ENCODE results near the gene DCAF17.

Gene DCAF17

DNA sequence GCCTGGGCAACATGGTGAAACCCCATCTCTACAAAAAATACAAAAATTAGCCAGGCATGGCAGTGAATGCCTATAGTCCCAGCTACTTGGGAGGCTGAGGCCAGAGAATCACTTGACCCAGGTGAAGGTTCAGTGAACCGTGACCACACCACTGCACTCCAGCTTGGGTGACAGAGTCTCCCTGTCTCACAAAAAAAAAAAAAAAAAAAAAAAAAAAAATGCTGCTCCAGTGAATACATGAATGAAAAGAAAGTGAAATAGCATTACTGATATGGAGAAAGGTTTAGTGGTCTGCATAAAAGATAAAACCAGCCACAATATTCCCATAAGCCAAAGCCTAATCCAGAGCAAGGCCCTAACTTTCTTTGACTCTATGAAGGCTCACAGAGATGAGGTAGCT is 44.7 kb upstream of the DCAF17 start:
- Histone ChIP-seq H4K91ac (ENCODE audit: low read length) (no peak overlapping the region), H2BK5ac (ENCODE audit: low read depth, low read length, poor library complexity, severe bottlenecking) (no peak overlapping the region), H3K9me3 (ENCODE audit: control insufficient read depth, low read length) (no peaks in the 10 kb centered on the region), H3K79me1 (replicated peaks; ENCODE audit: low read length, poor library complexity, severe bottlenecking) (peaks cover 6% of the 10 kb centered on the region), H3K14ac (ENCODE audit: low read length in 2 of 2) (no peak overlapping the region), H3K4me2 (ENCODE audit: low read length, poor library complexity, severe bottlenecking) (no peak overlapping the region), H3K27ac (ENCODE audit: low read length, poor library complexity, severe bottlenecking) (no peak overlapping the region), H2BK12ac (ENCODE audit: low read length in 2 of 2) (no peak overlapping the region), H4K8ac (ENCODE audit: low read length) (no peak overlapping the region), H3K9ac (ENCODE audit: low read length) (no peak overlapping the region), H2BK120ac (ENCODE audit: low read depth, low read length) (no peak overlapping the region), H3K27me3 (ENCODE audit: control insufficient read depth in 1 of 2, insufficient read depth in 1 of 2, low read length in 2 of 2) (no peaks in the 10 kb centered on the region), H2BK15ac (ENCODE audit: low read depth, poor library complexity, severe bottlenecking) (no peak overlapping the region), H3K18ac (ENCODE audit: low read depth in 1 of 2, low read length in 2 of 2) (no peak overlapping the region), H2AFZ (ENCODE audit: low read depth, low read length) (no peak overlapping the region), H3K4me1 (ENCODE audit: control insufficient read depth, insufficient read depth, low read depth, low read length) (peaks cover 7% of the 10 kb centered on the region), H2AK5ac (ENCODE audit: low read length, severe bottlenecking) (no peak overlapping the region), H3K4ac (ENCODE audit: low read depth in 1 of 2, low read length in 2 of 2) (no peak overlapping the region), H3K36me3 (ENCODE audit: control insufficient read depth in 1 of 2, insufficient read depth in 2 of 2, low read depth in 1 of 2, low read length in 2 of 2) (peaks cover 0 to 8% of the 10 kb centered on the region in 2 experiments), H3K23ac (ENCODE audit: low read length in 2 of 2) (no peak overlapping the region), H3K4me3 (ENCODE audit: insufficient read depth in 1 of 2, low read depth in 1 of 2, low read length in 2 of 2) (no peak overlapping the region)
- no peak for DNase-seq
- WGBS: 100% methylated on average over 1 of the region's 1 CpG

DNA sequence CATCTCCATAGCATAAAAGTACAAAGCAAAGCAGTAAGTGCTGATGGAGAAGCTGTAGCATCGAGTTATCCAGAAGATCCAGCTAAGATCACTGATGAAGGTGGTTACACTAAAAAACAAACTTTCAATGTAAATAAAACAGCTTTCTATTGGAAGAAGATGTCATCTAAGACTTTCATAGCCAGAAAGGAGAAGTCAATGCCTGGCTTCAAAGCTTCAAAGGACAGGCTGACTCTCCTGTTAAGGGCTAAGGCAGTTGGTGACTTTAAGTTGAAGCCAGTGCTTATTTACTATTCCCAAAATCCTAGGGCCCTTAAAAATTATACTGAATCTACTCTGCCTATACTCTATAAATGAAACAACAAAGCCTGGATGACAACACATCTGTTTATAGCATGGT is 44.2 kb upstream of the DCAF17 start:
- no peak overlapping the region for H2BK5ac ChIP-seq (ENCODE audit: low read depth, low read length, poor library complexity, severe bottlenecking)
- no peak overlapping the region for H2BK15ac ChIP-seq (ENCODE audit: low read depth, poor library complexity, severe bottlenecking)
- no peak overlapping the region for H2BK120ac ChIP-seq (ENCODE audit: low read depth, low read length)
- H3K27me3 ChIP-seq (ENCODE audit: control insufficient read depth in 1 of 2, insufficient read depth in 1 of 2, low read length in 2 of 2): no peaks in the 10 kb centered on the region
- peaks cover 7% of the 10 kb centered on the region for H3K4me1 ChIP-seq (ENCODE audit: control insufficient read depth, insufficient read depth, low read depth, low read length)
- H2BK12ac ChIP-seq (ENCODE audit: low read length in 2 of 2): no peak overlapping the region
- no peak overlapping the region for H4K91ac ChIP-seq (ENCODE audit: low read length)
- no peak for DNase-seq
- H3K23ac ChIP-seq (ENCODE audit: low read length in 2 of 2): no peak overlapping the region
- H3K4ac ChIP-seq (ENCODE audit: low read depth in 1 of 2, low read length in 2 of 2): no peak overlapping the region
- no peak overlapping the region for H2AK5ac ChIP-seq (ENCODE audit: low read length, severe bottlenecking)
- H3K14ac ChIP-seq (ENCODE audit: low read length in 2 of 2): no peak overlapping the region
- peaks cover 0 to 8% of the 10 kb centered on the region in 2 experiments for H3K36me3 ChIP-seq (ENCODE audit: control insufficient read depth in 1 of 2, insufficient read depth in 2 of 2, low read depth in 1 of 2, low read length in 2 of 2)
- H3K4me2 ChIP-seq (ENCODE audit: low read length, poor library complexity, severe bottlenecking): no peak overlapping the region
- peaks cover 7% of the 10 kb centered on the region for H3K79me1 ChIP-seq (replicated peaks; ENCODE audit: low read length, poor library complexity, severe bottlenecking)
- H2AFZ ChIP-seq (ENCODE audit: low read depth, low read length): no peak overlapping the region
- no peaks in the 10 kb centered on the region for H3K9me3 ChIP-seq (ENCODE audit: control insufficient read depth, low read length)
- H3K27ac ChIP-seq (ENCODE audit: low read length, poor library complexity, severe bottlenecking): no peak overlapping the region
- WGBS: no CpG with 5 or more reads among the region's 1 CpG
- no peak overlapping the region for H4K8ac ChIP-seq (ENCODE audit: low read length)
- H3K18ac ChIP-seq (ENCODE audit: low read depth in 1 of 2, low read length in 2 of 2): no peak overlapping the region
- H3K4me3 ChIP-seq (ENCODE audit: insufficient read depth in 1 of 2, low read depth in 1 of 2, low read length in 2 of 2): no peak overlapping the region
- H3K9ac ChIP-seq (ENCODE audit: low read length): no peak overlapping the region

DNA sequence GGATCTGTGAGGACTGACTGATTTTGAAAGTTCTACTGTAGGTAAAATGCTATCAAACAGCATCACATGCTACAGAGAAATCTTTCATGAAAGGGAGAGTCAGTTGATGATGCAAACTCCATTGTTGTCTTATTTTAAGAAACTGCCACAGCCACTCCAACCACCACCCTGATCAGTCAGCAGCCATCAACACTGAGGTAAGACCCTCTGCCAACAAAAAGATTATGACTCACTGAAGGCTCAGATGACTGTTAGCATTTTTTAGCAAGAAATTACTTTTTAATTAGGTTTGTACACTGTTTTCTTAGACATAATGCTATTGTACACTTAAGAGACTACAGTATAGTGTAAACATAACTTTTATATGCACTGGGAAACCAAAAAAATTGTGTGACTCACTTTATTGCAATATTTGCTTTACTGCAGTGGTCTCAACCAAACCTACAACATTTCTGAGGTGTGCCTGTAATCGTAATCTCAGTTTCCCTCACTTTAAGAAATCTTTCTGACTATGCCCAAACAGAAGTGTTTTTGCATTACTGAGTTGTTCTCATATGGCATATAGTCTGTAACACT is 43.0 kb upstream of the DCAF17 start:
- no peak overlapping the region for H2AFZ ChIP-seq (ENCODE audit: low read depth, low read length)
- H3K4ac ChIP-seq (ENCODE audit: low read depth in 1 of 2, low read length in 2 of 2): no peak overlapping the region
- no peak overlapping the region for H3K4me2 ChIP-seq (ENCODE audit: low read length, poor library complexity, severe bottlenecking)
- no peaks in the 10 kb centered on the region for H3K27me3 ChIP-seq (ENCODE audit: control insufficient read depth in 1 of 2, insufficient read depth in 1 of 2, low read length in 2 of 2)
- peaks cover 0 to 2% of the 10 kb centered on the region in 2 experiments for H3K36me3 ChIP-seq (ENCODE audit: control insufficient read depth in 1 of 2, insufficient read depth in 2 of 2, low read depth in 1 of 2, low read length in 2 of 2)
- no peak for DNase-seq
- H3K9ac ChIP-seq (ENCODE audit: low read length): peak overlapping the region; percentile 2
- H4K91ac ChIP-seq (ENCODE audit: low read length): no peak overlapping the region
- H4K8ac ChIP-seq (ENCODE audit: low read length): no peak overlapping the region
- no peak overlapping the region for H2BK120ac ChIP-seq (ENCODE audit: low read depth, low read length)
- H3K9me3 ChIP-seq (ENCODE audit: control insufficient read depth, low read length): no peaks in the 10 kb centered on the region
- no peak overlapping the region for H3K14ac ChIP-seq (ENCODE audit: low read length in 2 of 2)
- H3K23ac ChIP-seq (ENCODE audit: low read length in 2 of 2): no peak overlapping the region
- H2BK15ac ChIP-seq (ENCODE audit: low read depth, poor library complexity, severe bottlenecking): no peak overlapping the region
- no peak overlapping the region for H2BK12ac ChIP-seq (ENCODE audit: low read length in 2 of 2)
- WGBS: no CpG with 5 or more reads among the region's 1 CpG
- H3K18ac ChIP-seq (ENCODE audit: low read depth in 1 of 2, low read length in 2 of 2): no peak overlapping the region
- H2AK5ac ChIP-seq (ENCODE audit: low read length, severe bottlenecking): no peak overlapping the region
- H3K27ac ChIP-seq (ENCODE audit: low read length, poor library complexity, severe bottlenecking): no peak overlapping the region
- H2BK5ac ChIP-seq (ENCODE audit: low read depth, low read length, poor library complexity, severe bottlenecking): no peak overlapping the region
- peaks cover 7% of the 10 kb centered on the region for H3K79me1 ChIP-seq (replicated peaks; ENCODE audit: low read length, poor library complexity, severe bottlenecking)
- peaks cover 5% of the 10 kb centered on the region for H3K4me1 ChIP-seq (ENCODE audit: control insufficient read depth, insufficient read depth, low read depth, low read length)
- no peak overlapping the region for H3K4me3 ChIP-seq (ENCODE audit: insufficient read depth in 1 of 2, low read depth in 1 of 2, low read length in 2 of 2)

DNA sequence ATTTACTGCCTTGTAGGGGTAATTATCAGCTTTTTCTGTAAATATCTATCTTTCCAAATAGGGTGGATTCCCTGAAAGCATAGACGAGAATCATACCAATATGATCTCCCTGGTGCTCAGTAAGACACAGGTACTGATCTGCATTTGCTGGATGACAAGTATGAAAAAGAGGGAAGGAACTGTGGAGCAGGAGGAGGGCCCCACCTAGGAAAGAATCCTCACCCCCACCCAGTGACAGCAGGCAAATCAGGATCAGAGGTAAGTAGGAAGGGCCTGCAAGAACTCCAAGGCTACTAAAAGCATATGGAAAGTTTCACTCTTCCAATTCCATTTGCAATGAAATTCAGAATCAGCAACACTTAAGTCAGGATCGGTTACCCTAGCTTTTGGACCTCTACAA is 42.5 kb upstream of the DCAF17 start:
- H3K18ac ChIP-seq (ENCODE audit: low read depth in 1 of 2, low read length in 2 of 2): no peak overlapping the region
- no peak overlapping the region for H3K23ac ChIP-seq (ENCODE audit: low read length in 2 of 2)
- no peaks in the 10 kb centered on the region for H3K9me3 ChIP-seq (ENCODE audit: control insufficient read depth, low read length)
- H4K91ac ChIP-seq (ENCODE audit: low read length): no peak overlapping the region
- H3K4me1 ChIP-seq (ENCODE audit: control insufficient read depth, insufficient read depth, low read depth, low read length): peaks cover 4% of the 10 kb centered on the region
- no peak overlapping the region for H2AFZ ChIP-seq (ENCODE audit: low read depth, low read length)
- no peak overlapping the region for H3K4me2 ChIP-seq (ENCODE audit: low read length, poor library complexity, severe bottlenecking)
- no peak overlapping the region for H4K8ac ChIP-seq (ENCODE audit: low read length)
- H3K27ac ChIP-seq (ENCODE audit: low read length, poor library complexity, severe bottlenecking): no peak overlapping the region
- H3K4me3 ChIP-seq (ENCODE audit: insufficient read depth in 1 of 2, low read depth in 1 of 2, low read length in 2 of 2): no peak overlapping the region
- no peak overlapping the region for H2AK5ac ChIP-seq (ENCODE audit: low read length, severe bottlenecking)
- H3K9ac ChIP-seq (ENCODE audit: low read length): peak overlapping the region; percentile 2
- no peaks in the 10 kb centered on the region for H3K27me3 ChIP-seq (ENCODE audit: control insufficient read depth in 1 of 2, insufficient read depth in 1 of 2, low read length in 2 of 2)
- H2BK120ac ChIP-seq (ENCODE audit: low read depth, low read length): no peak overlapping the region
- no peak overlapping the region for H2BK15ac ChIP-seq (ENCODE audit: low read depth, poor library complexity, severe bottlenecking)
- no peak overlapping the region for H2BK12ac ChIP-seq (ENCODE audit: low read length in 2 of 2)
- H3K36me3 ChIP-seq (ENCODE audit: control insufficient read depth in 1 of 2, insufficient read depth in 2 of 2, low read depth in 1 of 2, low read length in 2 of 2): no peaks in the 10 kb centered on the region
- no peak for DNase-seq
- no peak overlapping the region for H3K14ac ChIP-seq (ENCODE audit: low read length in 2 of 2)
- H3K4ac ChIP-seq (ENCODE audit: low read depth in 1 of 2, low read length in 2 of 2): no peak overlapping the region
- no peak overlapping the region for H2BK5ac ChIP-seq (ENCODE audit: low read depth, low read length, poor library complexity, severe bottlenecking)
- 92% methylated on average over 1 of the region's 2 CpGs for WGBS
- H3K79me1 ChIP-seq (replicated peaks; ENCODE audit: low read length, poor library complexity, severe bottlenecking): peaks cover 7% of the 10 kb centered on the region

Data from mesenchymal stem cell (in vitro differentiated cells and primary cell).